Measurements from ENCODE around the gene ST6GAL1.
"Not testable (repeated sequence)": the region's sequence is repeated elsewhere in the genome, so short reads cannot be mapped to it uniquely, and the experiment has no call there.

ST6GAL1 gene

GRCh38 chr3:187044867-187045552 lies 114.7 kb downstream of the ST6GAL1 start:
- H3K27me3 ChIP-seq (ENCODE audit: control insufficient read depth, insufficient read depth, low read length) = no peaks in the 10 kb centered on the region
- no peak overlapping the region for H3K27ac ChIP-seq (ENCODE audit: low read length)
- H3K9ac ChIP-seq (ENCODE audit: low read length) = no peak overlapping the region
- no peak overlapping the region for H3K4me3 ChIP-seq (ENCODE audit: low read length)
- no peaks in the 10 kb centered on the region for H3K9me3 ChIP-seq (ENCODE audit: control insufficient read depth, low read depth, low read length)
- no peaks in the 10 kb centered on the region for H3K4me1 ChIP-seq (ENCODE audit: control insufficient read depth, low read depth, low read length)
- peaks cover 41% of the 10 kb centered on the region for H3K36me3 ChIP-seq (ENCODE audit: control insufficient read depth, low read depth, low read length)

GRCh38 chr3:187046033-187046432 lies 115.7 kb downstream of the ST6GAL1 start:
- no peak overlapping the region for H3K27ac ChIP-seq (ENCODE audit: low read length)
- no peaks in the 10 kb centered on the region for H3K9me3 ChIP-seq (ENCODE audit: control insufficient read depth, low read depth, low read length)
- H3K27me3 ChIP-seq (ENCODE audit: control insufficient read depth, insufficient read depth, low read length) = no peaks in the 10 kb centered on the region
- peaks cover 38% of the 10 kb centered on the region for H3K36me3 ChIP-seq (ENCODE audit: control insufficient read depth, low read depth, low read length)
- H3K4me1 ChIP-seq (ENCODE audit: control insufficient read depth, low read depth, low read length) = no peaks in the 10 kb centered on the region
- H3K9ac ChIP-seq (ENCODE audit: low read length) = no peak overlapping the region
- H3K4me3 ChIP-seq (ENCODE audit: low read length) = no peak overlapping the region

GRCh38 chr3:187049462-187050101 lies 119.3 kb downstream of the ST6GAL1 start:
- Histone ChIP-seq H3K9me3 (ENCODE audit: control insufficient read depth, low read depth, low read length) (no peaks in the 10 kb centered on the region), H3K9ac (ENCODE audit: low read length) (no peak overlapping the region), H3K27me3 (ENCODE audit: control insufficient read depth, insufficient read depth, low read length) (no peaks in the 10 kb centered on the region), H3K4me3 (ENCODE audit: low read length) (no peak overlapping the region), H3K4me1 (ENCODE audit: control insufficient read depth, low read depth, low read length) (no peaks in the 10 kb centered on the region), H3K36me3 (ENCODE audit: control insufficient read depth, low read depth, low read length) (peaks cover 24% of the 10 kb centered on the region), H3K27ac (ENCODE audit: low read length) (no peak overlapping the region)

GRCh38 chr3:187051066-187051465 lies 120.7 kb downstream of the ST6GAL1 start:
- no peaks in the 10 kb centered on the region for H3K4me1 ChIP-seq (ENCODE audit: control insufficient read depth, low read depth, low read length)
- H3K36me3 ChIP-seq (ENCODE audit: control insufficient read depth, low read depth, low read length) = peaks cover 17% of the 10 kb centered on the region
- H3K9me3 ChIP-seq (ENCODE audit: control insufficient read depth, low read depth, low read length) = no peaks in the 10 kb centered on the region

GRCh38 chr3:187051724-187052366 lies 121.5 kb downstream of the ST6GAL1 start:
- Histone ChIP-seq H3K9me3 (ENCODE audit: control insufficient read depth, low read depth, low read length) (peaks cover under 1% of the 10 kb centered on the region), H3K9ac (ENCODE audit: low read length) (no peak overlapping the region), H3K4me3 (ENCODE audit: low read length) (no peak overlapping the region), H3K36me3 (ENCODE audit: control insufficient read depth, low read depth, low read length) (peaks cover 17% of the 10 kb centered on the region), H3K27ac (ENCODE audit: low read length) (no peak overlapping the region), H3K4me1 (ENCODE audit: control insufficient read depth, low read depth, low read length) (no peaks in the 10 kb centered on the region), H3K27me3 (ENCODE audit: control insufficient read depth, insufficient read depth, low read length) (no peaks in the 10 kb centered on the region)

More at GRCh38 chr3:187051066-187051465, 120.7 kb downstream of the ST6GAL1 start:
- Histone ChIP-seq H3K27ac (ENCODE audit: low read length) (no peak overlapping the region), H3K9ac (ENCODE audit: low read length) (no peak overlapping the region), H3K27me3 (ENCODE audit: control insufficient read depth, insufficient read depth, low read length) (no peaks in the 10 kb centered on the region), H3K4me3 (ENCODE audit: low read length) (no peak overlapping the region)

GRCh38 chr3:187052427-187052826 lies 122.1 kb downstream of the ST6GAL1 start:
- H3K4me1 ChIP-seq (ENCODE audit: control insufficient read depth, low read depth, low read length); H3K9me3 ChIP-seq (ENCODE audit: control insufficient read depth, low read depth, low read length); H3K27me3 ChIP-seq (ENCODE audit: control insufficient read depth, insufficient read depth, low read length); H3K27ac ChIP-seq (ENCODE audit: low read length); H3K4me3 ChIP-seq (ENCODE audit: low read length); H3K9ac ChIP-seq (ENCODE audit: low read length): not testable (repeated sequence)
- peaks cover 17% of the 10 kb centered on the region for H3K36me3 ChIP-seq (ENCODE audit: control insufficient read depth, low read depth, low read length)

- not testable (repeated sequence) for H3K27ac ChIP-seq (ENCODE audit: low read length); H3K9me3 ChIP-seq (ENCODE audit: control insufficient read depth, low read depth, low read length); H3K9ac ChIP-seq (ENCODE audit: low read length); H3K27me3 ChIP-seq (ENCODE audit: control insufficient read depth, insufficient read depth, low read length); H3K4me1 ChIP-seq (ENCODE audit: control insufficient read depth, low read depth, low read length); H3K4me3 ChIP-seq (ENCODE audit: low read length)
- H3K36me3 ChIP-seq (ENCODE audit: control insufficient read depth, low read depth, low read length) = peaks cover 22% of the 10 kb centered on the region
These were observed 124.1 kb downstream of the ST6GAL1 start for GRCh38 chr3:187054433-187054832.

GRCh38 chr3:187057803-187058202 lies 127.5 kb downstream of the ST6GAL1 start:
- not testable (repeated sequence) for H3K4me3 ChIP-seq (ENCODE audit: low read length); H3K9ac ChIP-seq (ENCODE audit: low read length); H3K27me3 ChIP-seq (ENCODE audit: control insufficient read depth, insufficient read depth, low read length); H3K27ac ChIP-seq (ENCODE audit: low read length); H3K4me1 ChIP-seq (ENCODE audit: control insufficient read depth, low read depth, low read length); H3K9me3 ChIP-seq (ENCODE audit: control insufficient read depth, low read depth, low read length)
- H3K36me3 ChIP-seq (ENCODE audit: control insufficient read depth, low read depth, low read length) = peaks cover 16% of the 10 kb centered on the region

GRCh38 chr3:187061748-187062147 lies 131.4 kb downstream of the ST6GAL1 start:
- H3K27ac ChIP-seq (ENCODE audit: low read length) = no peak overlapping the region
- no peak overlapping the region for H3K4me3 ChIP-seq (ENCODE audit: low read length)
- H3K9ac ChIP-seq (ENCODE audit: low read length) = no peak overlapping the region
- H3K4me1 ChIP-seq (ENCODE audit: control insufficient read depth, low read depth, low read length) = peaks cover 20% of the 10 kb centered on the region
- H3K27me3 ChIP-seq (ENCODE audit: control insufficient read depth, insufficient read depth, low read length) = no peaks in the 10 kb centered on the region
- peaks cover 16% of the 10 kb centered on the region for H3K36me3 ChIP-seq (ENCODE audit: control insufficient read depth, low read depth, low read length)
- H3K9me3 ChIP-seq (ENCODE audit: control insufficient read depth, low read depth, low read length) = peaks cover 9% of the 10 kb centered on the region

GRCh38 chr3:187062526-187063177 lies 132.3 kb downstream of the ST6GAL1 start:
- Histone ChIP-seq H3K4me1 (ENCODE audit: control insufficient read depth, low read depth, low read length) (peaks cover 20% of the 10 kb centered on the region), H3K9ac (ENCODE audit: low read length) (no peak overlapping the region), H3K27ac (ENCODE audit: low read length) (no peak overlapping the region), H3K27me3 (ENCODE audit: control insufficient read depth, insufficient read depth, low read length) (no peaks in the 10 kb centered on the region), H3K4me3 (ENCODE audit: low read length) (no peak overlapping the region), H3K36me3 (ENCODE audit: control insufficient read depth, low read depth, low read length) (peaks cover 18% of the 10 kb centered on the region), H3K9me3 (ENCODE audit: control insufficient read depth, low read depth, low read length) (peaks cover 5% of the 10 kb centered on the region)

GRCh38 chr3:187063286-187064121 lies 133.2 kb downstream of the ST6GAL1 start:
- Histone ChIP-seq H3K9me3 (ENCODE audit: control insufficient read depth, low read depth, low read length) (no peaks in the 10 kb centered on the region), H3K9ac (ENCODE audit: low read length) (no peak overlapping the region), H3K4me3 (ENCODE audit: low read length) (no peak overlapping the region), H3K27me3 (ENCODE audit: control insufficient read depth, insufficient read depth, low read length) (no peaks in the 10 kb centered on the region), H3K4me1 (ENCODE audit: control insufficient read depth, low read depth, low read length) (peaks cover 20% of the 10 kb centered on the region), H3K36me3 (ENCODE audit: control insufficient read depth, low read depth, low read length) (peaks cover 17% of the 10 kb centered on the region), H3K27ac (ENCODE audit: low read length) (no peak overlapping the region)
